Lung (tissue), 12 donors: ENCODE results near the gene SDK1. TPM values are rescaled to one million over a fixed set of nuclear protein-coding genes. Genes with fewer than 3 reads are reported as not detected.

Experiments used
- ATAC-seq: fragments of 200-7000 bp; cut with Tn5 transposase; one replicate; pipeline ENCODE4 v1.9.1; 2020; ENCODE audit warnings: moderate number of reproducible peaks; ENCODE audit not compliant: insufficient read depth, low FRiP score
- DNase-seq, 3 donors: peaks; one replicate each; pipeline ENCODE4 v3.0.0-alpha.2; 2013 to 2017
- H3K27ac ChIP-seq, 2 donors: one replicate each; pipeline ENCODE4 v1.5.1; 2013; ENCODE audit warnings: mild to moderate bottlenecking in 2 of 2, moderate library complexity in 2 of 2, control low read depth in 1 of 2, inconsistent platforms in 1 of 2, low read depth in 1 of 2, low read length in 1 of 2
- H3K27me3 ChIP-seq, 3 donors: one replicate each; pipeline ENCODE4 v1.5.1; 2013; ENCODE audit warnings: low read length in 2 of 3; ENCODE audit not compliant: control insufficient read depth in 3 of 3, insufficient read depth in 3 of 3
- H3K36me3 ChIP-seq, 4 donors: one replicate each; pipeline ENCODE4 v1.5.1; 2013; ENCODE audit warnings: low read length in 4 of 4, mild to moderate bottlenecking in 1 of 4, moderate library complexity in 1 of 4; ENCODE audit not compliant: control insufficient read depth in 4 of 4, insufficient read depth in 4 of 4
- H3K4me1 ChIP-seq, 5 donors: one replicate each; pipeline ENCODE4 v1.5.1; 2013; ENCODE audit warnings: low read length in 5 of 5, mild to moderate bottlenecking in 2 of 5, moderate library complexity in 1 of 5; ENCODE audit not compliant: control insufficient read depth in 5 of 5, insufficient read depth in 5 of 5
- H3K4me3 ChIP-seq: one replicate; pipeline ENCODE4 v1.5.1; 2013; ENCODE audit warnings: mild to moderate bottlenecking, control low read depth, moderate library complexity
- H3K9ac ChIP-seq, 2 donors: one replicate each; pipeline ENCODE4 v1.5.1; 2013; ENCODE audit warnings: low read length in 2 of 2, control low read depth in 1 of 2; ENCODE audit not compliant: insufficient read depth in 1 of 2
- H3K9me3 ChIP-seq, 4 donors: one replicate each; pipeline ENCODE4 v1.5.1; 2013; ENCODE audit warnings: low read length in 3 of 4, mild to moderate bottlenecking in 1 of 4, moderate library complexity in 1 of 4; ENCODE audit not compliant: control insufficient read depth in 4 of 4, insufficient read depth in 3 of 4
- WGBS, 2 donors: extraction: QIAGEN DNeasy Blood & Tissue Kit; methylation state at CpG; one replicate each; pipeline ENCODE4 v1.1.7; 2013; 5-methylcytosine and 5-hydroxymethylcytosine counted together
- polyA plus RNA-seq, 2 donors: library from polyadenylated mRNA; stranded (reverse); fragments of 200-250 nt; gene quantifications; one replicate each; pipeline ENCODE4 v1.2.1, GENCODE V29; 2013
- total RNA-seq, 2 donors: library from RNA; depleted of rRNA in 1 of 2; stranded (reverse); fragments of >200 nt in 1 of 2; gene quantifications; one replicate each; pipeline ENCODE4 v1.2.1, GENCODE V29; 2014 to 2021
- TF ChIP-seq, protein P1 (sequence below): IDR thresholded peaks from 2 replicates; pipeline ENCODE4 v1.5.1; 2012; ENCODE audit warnings: mild to moderate bottlenecking; ENCODE audit errors: control extremely low read depth, extremely low read depth
- donor health status: control.
- donor health status: control.
- donor health status: Bipolar disorder and iron deficiency.
- donor health status: healthy.
- donor health status: DM: yes; HTN: yes; CAD: no.

The SDK1 gene
- total and polyA plus RNA-seq, 4 donors, result 3.7 to 30.1 (median 12.7) TPM

DNA sequence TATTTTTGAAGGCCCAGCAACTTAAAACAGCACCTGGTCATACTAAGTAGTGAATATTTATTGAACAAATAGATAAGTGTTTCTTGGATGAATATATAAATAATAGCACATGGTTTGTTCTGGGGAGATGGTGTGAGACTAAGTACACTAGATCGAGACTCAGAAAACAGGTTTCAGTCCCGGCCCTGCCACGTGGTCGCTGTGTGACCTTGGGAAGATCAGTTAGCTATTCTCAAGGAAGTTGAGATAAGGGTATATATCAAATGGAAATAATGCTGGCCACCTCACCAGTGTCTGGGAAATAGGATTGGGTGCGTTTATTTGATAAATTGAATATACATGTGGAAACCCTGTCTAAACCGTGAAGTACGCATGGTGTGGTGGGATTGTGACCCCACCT, 354.6 kb downstream of the SDK1 start:
- no peak overlapping the region for H3K9ac ChIP-seq
- ATAC-seq, result no peak
- H3K4me1 ChIP-seq, result no peaks in the 10 kb centered on the region
- H3K9me3 ChIP-seq, result no peaks in the 10 kb centered on the region
- H3K36me3 ChIP-seq, result peaks cover 0 to 4% (median 0%) of the 10 kb centered on the region in 4 donors
- no peak for DNase-seq
- no peaks in the 10 kb centered on the region for H3K27me3 ChIP-seq
- H3K27ac ChIP-seq, result no peak overlapping the region
- TF ChIP-seq, protein P1, sequence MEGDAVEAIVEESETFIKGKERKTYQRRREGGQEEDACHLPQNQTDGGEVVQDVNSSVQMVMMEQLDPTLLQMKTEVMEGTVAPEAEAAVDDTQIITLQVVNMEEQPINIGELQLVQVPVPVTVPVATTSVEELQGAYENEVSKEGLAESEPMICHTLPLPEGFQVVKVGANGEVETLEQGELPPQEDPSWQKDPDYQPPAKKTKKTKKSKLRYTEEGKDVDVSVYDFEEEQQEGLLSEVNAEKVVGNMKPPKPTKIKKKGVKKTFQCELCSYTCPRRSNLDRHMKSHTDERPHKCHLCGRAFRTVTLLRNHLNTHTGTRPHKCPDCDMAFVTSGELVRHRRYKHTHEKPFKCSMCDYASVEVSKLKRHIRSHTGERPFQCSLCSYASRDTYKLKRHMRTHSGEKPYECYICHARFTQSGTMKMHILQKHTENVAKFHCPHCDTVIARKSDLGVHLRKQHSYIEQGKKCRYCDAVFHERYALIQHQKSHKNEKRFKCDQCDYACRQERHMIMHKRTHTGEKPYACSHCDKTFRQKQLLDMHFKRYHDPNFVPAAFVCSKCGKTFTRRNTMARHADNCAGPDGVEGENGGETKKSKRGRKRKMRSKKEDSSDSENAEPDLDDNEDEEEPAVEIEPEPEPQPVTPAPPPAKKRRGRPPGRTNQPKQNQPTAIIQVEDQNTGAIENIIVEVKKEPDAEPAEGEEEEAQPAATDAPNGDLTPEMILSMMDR, result no peak
- 86 to 90% methylated on average over 7 of the region's 7 CpGs for WGBS, 2 donors
- no peak overlapping the region for H3K4me3 ChIP-seq

DNA sequence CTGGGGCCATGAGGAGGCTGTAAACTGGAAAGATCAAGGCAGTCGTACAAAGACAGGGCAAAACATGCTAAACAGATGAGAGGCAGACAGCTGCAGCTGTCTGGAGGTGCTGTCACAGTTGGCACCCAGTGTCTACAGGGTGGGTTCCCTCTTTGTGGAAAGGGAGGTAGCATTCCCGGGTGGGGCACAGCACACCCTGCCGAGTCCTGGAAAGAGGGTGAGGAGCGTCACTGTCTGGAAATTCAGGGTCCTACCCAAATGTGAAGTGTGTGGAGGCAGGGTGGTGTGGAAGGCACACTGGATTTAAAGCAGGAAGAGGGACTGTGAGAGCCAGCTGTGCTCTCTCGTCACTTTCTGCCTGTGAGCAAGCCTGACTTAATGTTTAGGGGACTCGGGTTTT, 356.2 kb downstream of the SDK1 start:
- ATAC-seq, result no peak
- H3K36me3 ChIP-seq, result peaks cover 0 to 4% (median 0%) of the 10 kb centered on the region in 4 donors
- H3K27me3 ChIP-seq, result no peaks in the 10 kb centered on the region
- no peaks in the 10 kb centered on the region for H3K4me1 ChIP-seq
- H3K9me3 ChIP-seq, result no peaks in the 10 kb centered on the region
- no peak overlapping the region for H3K9ac ChIP-seq
- no peak overlapping the region for H3K4me3 ChIP-seq
- TF ChIP-seq, protein P1, result no peak
- 72 to 84% methylated on average over 6 of the region's 6 CpGs for WGBS, 2 donors
- DNase-seq, result no peak
- H3K27ac ChIP-seq, result no peak overlapping the region

DNA sequence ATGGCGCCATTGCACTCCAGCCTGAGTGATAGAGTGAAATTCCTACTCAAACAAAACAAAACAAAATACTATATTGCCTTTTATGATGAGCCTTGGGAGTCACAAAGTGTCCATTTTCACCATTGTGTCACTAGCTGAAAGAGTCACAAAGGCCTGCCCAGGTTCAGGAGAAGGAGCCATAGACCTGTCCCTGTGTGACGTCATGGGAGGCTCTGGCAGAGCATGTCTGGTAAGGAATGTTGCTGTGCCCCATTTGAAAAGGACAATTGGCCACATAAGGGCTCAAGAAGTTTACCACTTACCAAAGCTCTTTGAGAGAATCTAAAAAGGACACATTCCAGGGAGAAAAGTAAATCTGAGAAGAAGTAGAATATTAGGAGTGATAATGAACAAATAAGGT, 367.7 kb downstream of the SDK1 start:
- Histone ChIP-seq H3K27ac (no peak overlapping the region), H3K27me3 (no peaks in the 10 kb centered on the region), H3K36me3 (no peaks in the 10 kb centered on the region), H3K9me3 (no peaks in the 10 kb centered on the region), H3K9ac (no peak overlapping the region), H3K4me3 (no peak overlapping the region), H3K4me1 (peaks cover 0 to 6% (median 0%) of the 10 kb centered on the region in 5 donors)
- TF ChIP-seq, protein P1, result no peak
- DNase-seq, result no peak
- no peak for ATAC-seq
- WGBS, 2 donors, result 85 to 91% methylated on average over 2 of the region's 2 CpGs

DNA sequence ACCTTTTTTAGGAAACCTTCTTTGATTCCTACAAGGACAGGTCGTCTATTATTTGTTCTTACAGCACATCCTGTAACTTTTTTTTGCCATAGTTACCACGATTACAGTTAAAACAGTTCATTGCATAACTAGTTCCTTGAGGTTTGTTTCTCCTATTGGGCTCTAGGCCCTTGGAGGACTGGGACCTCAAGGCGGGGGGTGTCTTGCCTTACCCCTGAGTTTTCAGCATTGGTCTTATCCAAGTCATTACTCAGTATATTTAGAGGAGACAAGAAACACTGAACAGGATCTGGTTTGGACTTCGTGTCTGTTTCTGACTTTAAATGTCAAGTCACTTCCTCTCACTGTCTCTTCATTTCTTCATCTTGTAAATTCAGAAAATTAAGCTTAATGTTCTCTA, 369.8 kb downstream of the SDK1 start:
- TF ChIP-seq, protein P1, result no peak
- no peak for ATAC-seq
- 23 to 42% methylated on average over 4 of the region's 4 CpGs for WGBS, 2 donors
- no peak overlapping the region for H3K9ac ChIP-seq
- no peaks in the 10 kb centered on the region for H3K27me3 ChIP-seq
- no peak for DNase-seq
- peaks cover 0 to 6% (median 0%) of the 10 kb centered on the region in 5 donors for H3K4me1 ChIP-seq
- H3K36me3 ChIP-seq, result no peaks in the 10 kb centered on the region
- H3K4me3 ChIP-seq, result no peak overlapping the region
- H3K27ac ChIP-seq, result no peak overlapping the region
- H3K9me3 ChIP-seq, result no peaks in the 10 kb centered on the region
